H9 (cell line): Measurements from ENCODE around the gene NHS. TPM values are rescaled to one million over a fixed set of nuclear protein-coding genes. Genes with fewer than 3 reads are reported as not detected.

Experiments used
- DNase-seq: peaks from one replicate; pipeline ENCODE4 v3.0.0-alpha.2; 2017
- H2AFZ ChIP-seq: one replicate; pipeline ENCODE4 v1.6.1; 2013; ENCODE audit warnings: mild to moderate bottlenecking, low read length, control low read depth, moderate library complexity
- H2AK5ac ChIP-seq: 2 replicates; pipeline ENCODE4 v1.6.1; 2013; ENCODE audit warnings: low read length, control low read depth, mixed read lengths; ENCODE audit not compliant: insufficient read length
- H2BK120ac ChIP-seq: one replicate; pipeline ENCODE4 v1.6.1; 2013; ENCODE audit warnings: low read depth, mild to moderate bottlenecking, low read length, control low read depth, inconsistent platforms; ENCODE audit not compliant: poor library complexity, severe bottlenecking
- H2BK12ac ChIP-seq: 2 replicates; pipeline ENCODE4 v1.6.1; 2013; ENCODE audit warnings: low read length, control low read depth, mixed read lengths, low read depth; ENCODE audit not compliant: insufficient read length
- H2BK15ac ChIP-seq: 2 replicates; pipeline ENCODE4 v1.6.1; 2013; ENCODE audit warnings: low read depth, low read length, control low read depth
- H2BK20ac ChIP-seq: one replicate; pipeline ENCODE4 v1.6.1; 2013; ENCODE audit warnings: low read depth, mild to moderate bottlenecking, low read length, control low read depth, inconsistent platforms; ENCODE audit not compliant: poor library complexity, severe bottlenecking
- H2BK5ac ChIP-seq: 2 replicates; pipeline ENCODE4 v1.6.1; 2013; ENCODE audit warnings: low read length, control low read depth, mixed read lengths; ENCODE audit not compliant: insufficient read length
- H3K14ac ChIP-seq: 2 replicates; pipeline ENCODE4 v1.6.1; 2013; ENCODE audit warnings: low read length, control low read depth; ENCODE audit not compliant: insufficient read depth
- H3K18ac ChIP-seq: 2 replicates; pipeline ENCODE4 v1.6.1; 2013; ENCODE audit warnings: low read depth, mild to moderate bottlenecking, mixed read lengths, low read length, control low read depth; ENCODE audit not compliant: insufficient read length
- H3K23ac ChIP-seq: 2 replicates; pipeline ENCODE4 v1.6.1; 2013; ENCODE audit warnings: low read length, control low read depth, mixed read lengths, low read depth; ENCODE audit not compliant: insufficient read length
- H3K23me2 ChIP-seq: 2 replicates; pipeline ENCODE4 v1.6.1; 2013; ENCODE audit warnings: low read depth, mild to moderate bottlenecking, mixed read lengths, low read length, control low read depth; ENCODE audit not compliant: insufficient read length, poor library complexity, severe bottlenecking
- H3K27ac ChIP-seq: 2 replicates; pipeline ENCODE4 v1.5.1; 2013; ENCODE audit warnings: low read length, control low read depth, mixed read lengths, low read depth; ENCODE audit not compliant: insufficient read length
- H3K27me3 ChIP-seq: 2 replicates; pipeline ENCODE4 v1.6.1; 2013; ENCODE audit warnings: low read length, control low read depth, inconsistent platforms; ENCODE audit not compliant: insufficient read depth
- H3K4ac ChIP-seq: 2 replicates; pipeline ENCODE4 v1.6.1; 2013; ENCODE audit warnings: low read depth, mild to moderate bottlenecking, control low read depth, inconsistent platforms, low read length, moderate library complexity
- H3K4me1 ChIP-seq: 2 replicates; pipeline ENCODE4 v1.6.1; 2013; ENCODE audit warnings: low read length, control low read depth, inconsistent platforms; ENCODE audit not compliant: insufficient read depth
- H3K4me2 ChIP-seq: 2 replicates; pipeline ENCODE4 v1.6.1; 2013; ENCODE audit warnings: low read length, control low read depth, mixed read lengths; ENCODE audit not compliant: insufficient read length, insufficient read depth
- H3K56ac ChIP-seq: 2 replicates; pipeline ENCODE4 v1.6.1; 2013; ENCODE audit warnings: low read depth, mild to moderate bottlenecking, mixed read lengths, low read length, control low read depth; ENCODE audit not compliant: insufficient read length
- H3K79me1 ChIP-seq: 2 replicates; pipeline ENCODE4 v1.6.1; 2013; ENCODE audit warnings: low read depth, mild to moderate bottlenecking, moderate library complexity, low read length, control low read depth, inconsistent platforms; ENCODE audit not compliant: insufficient read depth, poor library complexity, severe bottlenecking
- H3K79me2 ChIP-seq: 2 replicates; pipeline ENCODE4 v1.6.1; 2013; ENCODE audit warnings: low read length, control low read depth, inconsistent platforms; ENCODE audit not compliant: insufficient read depth
- H3K9ac ChIP-seq: 2 replicates; pipeline ENCODE4 v1.6.1; 2013; ENCODE audit warnings: low read length, control low read depth, mixed read lengths; ENCODE audit not compliant: insufficient read length; ENCODE audit errors: extremely low read depth
- H3K9me3 ChIP-seq: one replicate; pipeline ENCODE4 v1.6.1; 2013; ENCODE audit warnings: low read depth, low read length, inconsistent platforms; ENCODE audit not compliant: control insufficient read depth
- H3T11ph ChIP-seq: one replicate; pipeline ENCODE4 v1.6.1; 2013; ENCODE audit warnings: mild to moderate bottlenecking, low read length, control low read depth, inconsistent platforms
- H4K20me1 ChIP-seq: one replicate; pipeline ENCODE4 v1.6.1; 2013; ENCODE audit not compliant: control insufficient read depth, insufficient read length, insufficient read depth
- H4K5ac ChIP-seq: 2 replicates; pipeline ENCODE4 v1.6.1; 2013; ENCODE audit warnings: low read depth, mild to moderate bottlenecking, mixed read lengths, low read length, control low read depth; ENCODE audit not compliant: insufficient read length
- H4K8ac ChIP-seq: replicated peaks from 2 replicates; pipeline ENCODE4 v1.6.1; 2013; ENCODE audit warnings: low read length, control low read depth, mixed read lengths, low read depth; ENCODE audit not compliant: insufficient read length
- H4K91ac ChIP-seq: 2 replicates; pipeline ENCODE4 v1.6.1; 2013; ENCODE audit warnings: low read depth, mild to moderate bottlenecking, moderate library complexity, mixed read lengths, low read length, control low read depth; ENCODE audit not compliant: insufficient read length
- H3K27ac Mint-ChIP-seq, 3 experiments: 2 replicates in 2 of 3; 3 replicates in 1 of 3; pipeline ENCODE4 v1.8.0; 2020 to 2021; ENCODE audit warnings: mixed read lengths in 3 of 3, mild to moderate bottlenecking in 1 of 3, moderate library complexity in 1 of 3
- H3K27me3 Mint-ChIP-seq: 2 replicates; pipeline ENCODE4 v1.8.0; 2021; ENCODE audit warnings: low read depth, mild to moderate bottlenecking, moderate library complexity, mixed read lengths
- H3K36me3 Mint-ChIP-seq, 3 experiments: 2 replicates in 2 of 3; 3 replicates in 1 of 3; pipeline ENCODE4 v1.8.0; 2020 to 2021; ENCODE audit warnings: low read depth in 3 of 3, mixed read lengths in 3 of 3; ENCODE audit not compliant: insufficient read depth in 1 of 3
- H3K4me1 Mint-ChIP-seq, 2 experiments: 2 replicates each; pipeline ENCODE4 v1.8.0; 2020; ENCODE audit warnings: mixed read lengths in 2 of 2
- H3K4me3 Mint-ChIP-seq, 2 experiments: 2 replicates in 1 of 2; 3 replicates in 1 of 2; pipeline ENCODE4 v1.8.0; 2020 to 2021; ENCODE audit warnings: mild to moderate bottlenecking in 2 of 2, mixed read lengths in 2 of 2, moderate library complexity in 1 of 2
- H3K9me3 Mint-ChIP-seq, 2 experiments: 2 replicates in 1 of 2; 3 replicates in 1 of 2; pipeline ENCODE4 v1.8.0; 2020; ENCODE audit warnings: mild to moderate bottlenecking in 2 of 2, mixed read lengths in 2 of 2, moderate library complexity in 1 of 2
- CTCF ChIP-seq: fragments of 200-600 bp; sonication (generic); conservative IDR thresholded peaks from 3 replicates; pipeline ENCODE4 v1.8.0; 2021; ENCODE audit warnings: antibody characterized with exemption, mild to moderate bottlenecking
- WGBS: extraction: QIAGEN DNeasy Blood & Tissue Kit; methylation state at CpG from one replicate; pipeline ENCODE4 v1.1.7; 2013; ENCODE audit warnings: missing lambda C conversion rate, low lambda C conversion rate, mixed read lengths; ENCODE audit not compliant: insufficient read length; ENCODE audit errors: extremely low coverage; 5-methylcytosine and 5-hydroxymethylcytosine counted together
- total RNA-seq: library from RNA; stranded (reverse); gene quantifications from 2 replicates; pipeline ENCODE4 v1.2.1, GENCODE V29; 2021

Gene NHS
- total RNA-seq, 1 experiment from 2014 or later, result 8.7 TPM

- no peaks in the 10 kb centered on the region for H3K4me1 ChIP-seq
- no peaks in the 10 kb centered on the region for H3K27me3 ChIP-seq
- H3K36me3 Mint-ChIP-seq, result no peaks in the 10 kb centered on the region; a peak in 1 of 7 replicates
- H2AK5ac ChIP-seq, result no peak overlapping the region
- H3K14ac ChIP-seq, result no peak overlapping the region
- no peak overlapping the region for H2BK12ac ChIP-seq
- H3K23me2 ChIP-seq, result no peaks in the 10 kb centered on the region
- no peak overlapping the region for H3T11ph ChIP-seq
- H3K4me2 ChIP-seq, result no peak overlapping the region
- no peak overlapping the region for H3K18ac ChIP-seq
- H3K23ac ChIP-seq, result no peak overlapping the region
- no peak overlapping the region; a peak in 1 of 7 replicates for H3K27ac Mint-ChIP-seq
- WGBS, result no CpG with 5 or more reads among the region's 14 CpGs
- peak; percentile 85 for TF ChIP-seq CTCF
- peaks cover 0 to 3% of the 10 kb centered on the region in 2 experiments; a peak in 3 of 5 replicates for H3K9me3 Mint-ChIP-seq
- H2AFZ ChIP-seq, result no peak overlapping the region
- no peak overlapping the region for H3K56ac ChIP-seq
- no peaks in the 10 kb centered on the region for H3K79me2 ChIP-seq
- peaks cover 1% of the 10 kb centered on the region for H3K9me3 ChIP-seq
- H3K4me1 Mint-ChIP-seq, result no peaks in the 10 kb centered on the region
- H3K27me3 Mint-ChIP-seq, result no peaks in the 10 kb centered on the region; the same call in none of the 2 replicates
- H3K4ac ChIP-seq, result no peak overlapping the region
- H3K79me1 ChIP-seq, result no peaks in the 10 kb centered on the region
- no peak overlapping the region for H3K4me3 Mint-ChIP-seq
- no peak overlapping the region for H2BK15ac ChIP-seq
- H4K91ac ChIP-seq, result no peak overlapping the region
- H3K9ac ChIP-seq, result no peak overlapping the region
- no peak overlapping the region for H2BK120ac ChIP-seq
- no peak overlapping the region for H4K5ac ChIP-seq
- H2BK5ac ChIP-seq, result no peak overlapping the region
- H2BK20ac ChIP-seq, result no peak overlapping the region
- H3K27ac ChIP-seq, result no peak overlapping the region
- no peak overlapping the region for H4K8ac ChIP-seq
- H4K20me1 ChIP-seq, result no peaks in the 10 kb centered on the region
- peak; percentile 63 for DNase-seq
Observed at GRCh38 chrX:17361620-17362019, 13.4 kb upstream of the NHS start.
